GM21360 (cell line): ENCODE results near the gene PLA2G2F.

Experiments used
- ATAC-seq: cut with Tn5 transposase; IDR thresholded peaks from one replicate; pipeline ENCODE4 v1.9.1; 2021; ENCODE audit warnings: mild to moderate bottlenecking, moderate library complexity; ENCODE audit not compliant: unreplicated experiment

PLA2G2F gene

DNA sequence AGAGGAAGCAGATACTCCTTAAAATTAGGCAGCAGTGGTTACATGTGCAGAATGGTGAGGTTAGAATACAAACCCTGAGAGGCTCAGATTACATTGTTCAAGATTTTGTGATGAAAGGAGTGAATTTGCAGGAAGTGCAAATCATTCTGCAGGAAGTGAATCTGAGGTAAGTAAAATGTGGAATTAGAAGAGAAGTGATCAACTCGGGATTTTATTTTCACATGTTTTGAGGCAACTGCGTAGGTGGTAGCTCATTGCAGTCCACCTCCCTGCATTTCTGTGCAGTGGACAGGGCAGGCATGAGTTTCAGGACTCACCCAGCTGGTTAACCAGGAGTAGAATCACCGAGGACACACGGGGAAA is 49.3 kb downstream of the PLA2G2F start:
- ATAC-seq: no peak

DNA sequence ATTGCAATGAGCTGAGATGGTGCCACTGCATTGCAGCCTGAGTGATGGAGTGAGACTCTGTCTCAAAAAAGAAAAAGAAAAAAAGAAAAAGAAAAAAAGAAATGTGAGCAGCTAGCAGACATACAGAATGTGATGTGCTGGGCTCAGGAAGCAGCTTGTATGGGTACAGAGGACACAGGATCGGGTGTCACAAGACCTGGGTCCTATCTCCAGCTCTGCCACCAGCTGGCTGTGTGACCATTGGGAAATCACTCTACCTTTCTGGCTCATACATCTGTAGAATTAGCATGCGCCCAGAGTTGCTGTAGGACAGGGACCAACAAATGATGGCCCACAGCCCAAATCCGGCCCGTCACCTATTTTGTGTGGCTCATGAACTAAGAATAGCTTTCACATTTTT is 50.5 kb downstream of the PLA2G2F start:
- no peak for ATAC-seq

DNA sequence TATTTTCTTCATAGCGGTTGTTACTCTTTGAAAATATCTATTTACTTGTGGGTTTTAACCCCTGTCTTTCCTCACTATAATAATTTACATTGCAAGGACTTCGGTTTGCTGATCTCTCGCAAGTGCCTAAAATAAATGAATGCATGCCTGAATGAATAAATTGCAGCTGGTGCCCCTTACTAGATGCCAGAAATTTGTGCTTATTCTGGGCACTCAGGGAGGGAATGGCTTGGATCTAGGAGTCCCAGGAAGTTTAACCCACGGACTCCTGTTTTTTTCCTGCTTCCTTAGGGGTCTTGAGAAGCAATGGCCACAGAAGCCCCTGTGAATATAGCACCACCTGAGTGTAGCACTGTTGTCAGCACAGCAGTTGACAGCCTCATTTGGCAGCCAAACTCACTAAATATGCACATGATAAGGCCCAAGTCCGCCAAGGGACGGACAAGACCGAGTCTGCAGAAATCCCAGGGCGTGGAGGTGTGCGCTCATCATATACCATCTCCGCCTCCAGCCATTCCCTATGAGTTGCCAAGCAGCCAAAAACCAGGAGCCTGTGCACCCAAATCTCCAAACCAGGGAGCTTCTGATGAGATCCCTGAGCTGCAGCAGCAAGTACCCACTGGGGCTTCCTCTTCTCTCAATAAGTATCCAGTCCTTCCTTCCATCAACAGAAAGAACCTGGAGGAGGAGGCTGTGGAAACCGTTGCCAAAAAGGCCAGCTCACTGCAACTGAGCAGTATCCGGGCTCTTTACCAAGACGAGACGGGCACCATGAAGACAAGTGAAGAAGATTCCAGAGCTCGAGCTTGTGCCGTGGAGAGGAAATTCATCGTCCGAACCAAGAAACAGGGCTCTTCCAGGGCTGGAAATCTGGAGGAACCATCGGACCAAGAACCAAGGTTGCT is 51.4 kb downstream of the PLA2G2F start:
- ATAC-seq: no peak

DNA sequence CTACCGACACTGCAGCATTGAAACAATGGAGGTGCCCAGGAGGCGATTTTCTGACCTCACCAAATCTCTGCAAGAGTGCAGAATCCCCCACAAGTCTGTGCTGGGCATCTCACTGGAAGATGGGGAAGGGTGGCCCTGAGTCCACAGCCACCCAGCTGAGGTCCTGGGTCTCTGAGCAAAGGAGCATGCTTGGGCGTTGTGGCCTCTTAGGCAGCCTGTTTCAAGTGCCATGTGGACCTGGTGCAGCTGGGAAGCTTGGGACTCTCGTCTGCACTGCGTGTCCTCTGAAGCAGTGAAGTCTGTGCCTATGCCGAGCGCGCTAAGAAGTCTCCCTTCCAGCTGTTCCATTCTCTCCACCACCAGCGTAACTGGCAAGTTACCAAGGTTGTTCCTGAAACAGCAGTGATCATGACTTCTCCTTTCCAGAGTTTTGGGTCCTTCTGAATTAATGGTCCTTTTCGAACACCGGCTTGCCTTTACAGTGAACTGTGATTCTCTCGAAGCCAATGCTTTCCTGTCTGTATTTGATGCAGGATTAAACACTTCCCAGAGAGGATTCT is 52.2 kb downstream of the PLA2G2F start:
- ATAC-seq: no peak

DNA sequence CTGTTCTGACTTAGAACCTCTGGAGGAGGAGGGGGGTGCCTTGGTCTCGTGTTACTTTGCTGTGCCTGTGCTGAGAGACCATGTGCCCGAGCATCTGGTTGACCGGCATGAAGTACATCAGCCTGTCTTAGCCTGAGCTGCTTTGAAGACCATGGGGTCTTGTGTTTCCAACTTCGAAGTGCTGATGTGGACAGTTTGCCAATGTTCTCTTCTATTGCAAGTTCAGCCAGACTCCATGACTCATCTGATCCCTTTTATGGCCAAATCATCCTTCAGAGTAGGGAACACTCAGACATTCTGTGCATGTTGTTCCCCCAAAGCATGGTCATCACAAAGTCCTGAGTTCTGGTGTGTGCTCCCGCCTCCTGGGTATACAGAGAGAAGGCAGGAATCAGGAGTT is 53.2 kb downstream of the PLA2G2F start:
- ATAC-seq: no peak

DNA sequence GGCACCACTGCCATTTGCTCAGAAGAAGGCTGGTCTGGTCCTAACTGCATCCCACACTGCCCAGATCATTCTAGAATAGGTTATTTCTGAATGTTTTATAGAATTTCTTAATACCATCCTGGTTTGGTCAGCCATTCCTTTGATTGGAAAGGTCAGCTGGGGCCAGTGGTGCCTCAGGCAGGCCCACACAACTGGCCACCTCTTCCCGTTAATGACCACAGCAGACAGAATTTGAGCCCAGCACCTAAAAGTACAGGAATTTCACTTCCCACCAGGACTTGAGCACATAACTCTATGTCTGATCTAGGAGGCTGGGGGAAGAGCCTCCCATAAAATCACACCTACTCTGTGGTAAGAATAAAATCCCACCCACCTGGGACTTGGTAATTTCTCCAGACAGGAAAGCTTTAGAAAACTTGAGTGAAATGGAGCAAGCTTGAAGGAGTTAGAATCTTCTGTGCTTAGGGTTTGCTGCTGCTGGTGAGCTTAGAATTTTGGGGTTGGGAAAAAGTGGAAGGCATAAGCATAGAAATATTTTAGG is 53.8 kb downstream of the PLA2G2F start:
- ATAC-seq: no peak

DNA sequence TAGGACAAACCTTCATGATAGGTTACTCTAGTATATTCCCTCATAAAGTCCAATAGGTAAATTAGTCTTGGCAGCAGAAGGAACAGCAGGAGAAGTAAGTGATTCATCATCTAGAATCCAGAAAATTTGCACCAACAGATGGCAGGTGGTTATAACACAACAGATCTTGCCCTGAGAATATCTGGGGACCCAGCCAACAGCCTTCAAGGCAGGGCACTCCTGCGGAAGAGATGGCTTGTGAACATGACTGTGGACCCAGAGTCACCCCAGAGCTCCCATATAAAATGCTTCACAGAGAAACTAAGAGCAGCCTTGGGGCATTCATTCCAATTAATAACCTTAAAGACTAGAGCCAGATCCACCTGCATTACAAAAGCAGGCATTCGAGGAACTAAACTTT is 55.1 kb downstream of the PLA2G2F start:
- ATAC-seq: no peak

DNA sequence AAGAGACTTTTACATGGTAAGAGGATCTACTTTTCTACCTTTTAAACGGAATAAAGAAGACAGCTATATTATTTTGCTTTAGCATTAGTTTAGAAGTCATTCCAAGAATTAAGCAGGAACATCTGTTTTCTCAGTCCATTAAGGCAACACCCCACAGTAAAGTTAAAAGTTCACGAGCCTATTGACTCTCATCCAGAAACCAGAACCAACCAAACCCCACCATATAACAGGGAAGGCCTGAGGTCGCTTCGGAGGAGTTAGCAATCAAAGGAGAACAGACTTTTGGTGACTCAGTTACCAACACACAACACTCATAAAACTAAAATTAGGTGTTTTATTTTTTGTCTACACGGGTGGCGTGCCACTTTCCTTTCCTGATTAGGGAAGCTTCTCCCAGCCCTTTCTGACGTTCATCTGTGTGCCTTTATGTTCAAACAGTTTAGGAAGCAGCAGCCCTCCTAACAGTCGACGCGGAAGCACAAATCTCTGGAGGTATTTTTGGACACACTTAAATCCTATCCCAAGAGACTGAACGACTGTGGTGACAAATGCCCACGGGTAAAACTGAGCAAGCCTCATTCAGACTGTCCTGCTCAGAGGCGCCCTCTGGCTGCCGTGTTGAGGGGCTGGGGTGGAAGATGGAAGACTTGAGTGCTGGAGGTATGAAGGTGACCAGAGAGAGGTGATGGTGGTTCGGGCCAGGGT is 55.8 kb downstream of the PLA2G2F start:
- ATAC-seq: no peak

DNA sequence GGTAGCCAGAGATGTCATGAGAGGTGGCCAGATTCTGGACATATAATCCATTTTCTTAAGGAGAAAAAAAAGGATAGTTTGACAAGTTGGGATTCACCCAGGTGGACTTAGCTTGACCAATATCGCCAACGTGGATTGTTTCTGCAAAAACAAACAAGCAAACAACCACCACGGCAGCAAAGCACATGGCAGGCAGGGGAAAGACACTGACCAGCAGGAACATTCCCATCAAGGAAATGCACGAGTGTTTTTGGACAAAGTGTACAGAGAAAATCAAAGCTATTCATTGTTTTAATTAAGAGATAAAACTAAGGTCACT is 56.3 kb downstream of the PLA2G2F start:
- no peak for ATAC-seq

DNA sequence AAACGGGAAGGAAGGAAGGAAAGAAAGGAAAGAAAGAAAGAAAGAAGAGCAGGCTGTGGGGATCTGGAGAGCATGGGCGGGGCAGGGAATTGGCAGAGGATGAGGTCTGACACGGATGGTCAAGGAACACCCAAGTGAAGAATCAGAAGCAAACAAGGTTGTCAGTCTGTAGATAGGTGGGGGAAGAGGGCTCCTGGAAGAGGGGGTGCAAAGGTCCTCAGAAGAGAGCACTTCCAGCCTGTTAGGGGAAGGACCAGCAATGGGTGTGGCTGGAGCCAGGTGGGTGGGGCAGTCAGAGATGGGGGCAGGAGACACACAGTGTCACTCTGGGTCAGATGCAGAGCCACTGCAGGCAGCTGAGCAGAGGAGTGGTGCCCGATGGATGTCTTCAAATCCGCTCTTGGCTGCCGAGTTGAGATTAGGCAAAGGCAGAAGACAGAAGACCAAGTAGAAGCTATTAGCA is 58.2 kb downstream of the PLA2G2F start:
- no peak for ATAC-seq

DNA sequence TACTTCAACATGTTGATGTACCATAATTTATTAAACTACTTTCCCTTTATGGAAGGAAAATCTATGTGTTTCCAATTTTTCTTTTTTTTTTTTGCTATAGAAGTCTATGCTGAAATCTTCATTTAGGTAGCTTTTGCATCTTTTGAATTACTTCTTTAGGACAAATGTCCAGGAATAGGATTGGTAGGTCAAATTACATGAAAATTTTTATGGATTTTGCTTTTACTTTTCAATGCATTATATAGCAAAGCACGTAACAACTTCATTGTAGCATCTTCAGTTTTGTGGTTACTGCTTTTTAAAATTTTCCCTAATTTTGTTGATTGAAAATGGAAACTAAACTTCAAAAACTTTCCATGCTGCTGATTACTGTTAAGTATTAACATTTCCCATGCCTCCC is 59.2 kb downstream of the PLA2G2F start:
- ATAC-seq: no peak

DNA sequence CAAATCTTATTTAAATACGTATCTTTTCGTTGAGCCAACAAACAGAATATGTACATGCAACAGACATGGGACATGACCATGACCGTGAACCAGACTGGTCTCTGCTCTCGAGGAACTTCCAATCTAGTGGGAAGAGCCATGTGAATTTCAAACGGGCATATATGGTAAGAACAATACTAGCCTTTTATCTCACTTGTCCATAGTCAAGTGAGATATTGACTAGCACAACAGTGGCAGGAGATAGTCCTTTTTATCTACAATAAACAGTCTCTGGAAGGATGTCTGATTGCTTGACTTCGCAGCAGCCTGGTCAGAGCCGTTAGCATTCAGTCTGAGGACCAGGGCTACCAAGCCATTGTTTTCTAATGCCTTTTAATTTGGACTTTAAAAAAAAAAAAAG is 59.8 kb downstream of the PLA2G2F start:
- ATAC-seq: no peak

DNA sequence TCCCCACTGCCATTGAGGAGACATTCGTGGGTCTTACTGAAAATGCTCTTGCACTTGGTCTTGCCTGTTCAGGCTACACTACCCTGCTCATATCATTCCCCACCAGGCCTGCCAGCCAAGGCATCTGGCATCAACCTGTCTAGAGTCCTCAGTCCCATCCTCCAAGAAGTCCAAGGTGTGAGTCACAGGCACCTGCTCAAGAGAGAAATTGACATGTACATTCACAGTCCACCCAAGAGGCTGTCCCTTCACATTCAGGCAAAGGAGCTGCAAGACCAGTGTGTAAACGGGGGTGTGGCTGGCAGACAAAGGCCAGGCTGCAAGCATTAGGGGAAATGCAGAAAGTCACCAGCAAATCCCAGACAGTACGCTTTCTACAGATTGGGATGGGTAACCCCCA is 60.3 kb downstream of the PLA2G2F start:
- no peak for ATAC-seq

DNA sequence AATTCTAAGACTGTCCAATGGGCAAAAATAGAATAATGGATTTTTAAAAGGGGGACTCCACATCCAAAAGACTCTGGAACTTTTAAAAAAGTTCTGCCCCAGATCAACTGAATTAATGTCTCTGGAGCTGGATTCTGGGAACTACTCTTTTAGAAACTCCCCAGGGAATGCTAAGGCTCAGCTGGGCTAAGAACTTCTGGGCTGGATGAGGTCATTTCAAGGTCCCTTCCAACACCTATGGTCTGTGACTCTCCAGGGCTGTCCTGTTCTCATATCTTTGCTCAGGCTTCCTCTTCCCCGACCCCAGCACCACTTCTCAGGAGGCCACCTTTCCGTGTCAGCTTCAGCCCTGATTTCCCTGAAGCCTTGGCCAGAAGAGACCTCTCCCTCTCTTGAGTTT is 60.7 kb downstream of the PLA2G2F start:
- ATAC-seq: no peak
